SK-N-MC (cell line): ENCODE data around the gene COL8A2.

Experiments used
- EZH2 ChIP-seq: fragments of 200-600 bp; sonication (generic); IDR thresholded peaks from one replicate; pipeline ENCODE4 v1.6.1; 2017; ENCODE audit warnings: antibody characterized with exemption
- FOXP2 ChIP-seq: optimal IDR thresholded peaks from 2 replicates; pipeline ENCODE3; 2011; ENCODE audit warnings: mild to moderate bottlenecking, moderate library complexity; ENCODE audit not compliant: insufficient read depth; ENCODE audit errors: extremely low read length, control extremely low read depth
- POLR2AphosphoS5 ChIP-seq: IDR thresholded peaks from 2 replicates; pipeline ENCODE4 v1.6.1; 2012; ENCODE audit warnings: mild to moderate bottlenecking, low read depth, low read length, borderline replicate concordance

GRCh38 chr1:36068866-36069265 lies 56.2 kb downstream of the COL8A2 start:
- no peak for TF ChIP-seq POLR2AphosphoS5
- no peak for TF ChIP-seq EZH2
- TF ChIP-seq FOXP2, result no peak
